D341Med (cell line): Measurements from ENCODE around the gene TENM3.

Experiments used
- DNase-seq: peaks from one replicate; pipeline ENCODE4 v3.0.0; 2012; ENCODE audit warnings: low spot score

The TENM3 gene

DNA sequence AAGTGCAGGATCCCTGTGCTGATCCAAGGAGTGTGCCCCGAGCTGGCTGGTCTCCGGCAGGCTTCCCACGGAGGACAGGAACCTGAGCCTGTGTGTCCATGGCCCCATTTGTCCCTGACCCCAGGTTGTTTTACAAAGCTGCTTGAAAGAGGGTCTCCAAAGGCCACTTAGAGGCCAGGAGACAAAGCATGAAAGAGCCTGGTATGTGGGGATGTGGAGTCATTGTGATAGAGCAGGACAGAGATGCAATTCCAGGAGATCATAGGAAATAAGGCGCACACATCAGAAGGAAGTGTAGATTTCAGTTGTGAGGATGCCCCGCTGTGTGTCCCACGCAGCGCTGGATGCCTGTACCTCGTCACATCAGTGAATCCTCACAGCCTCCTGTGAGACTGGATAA, 48.0 kb downstream of the TENM3 start:
- DNase-seq: no peak

DNA sequence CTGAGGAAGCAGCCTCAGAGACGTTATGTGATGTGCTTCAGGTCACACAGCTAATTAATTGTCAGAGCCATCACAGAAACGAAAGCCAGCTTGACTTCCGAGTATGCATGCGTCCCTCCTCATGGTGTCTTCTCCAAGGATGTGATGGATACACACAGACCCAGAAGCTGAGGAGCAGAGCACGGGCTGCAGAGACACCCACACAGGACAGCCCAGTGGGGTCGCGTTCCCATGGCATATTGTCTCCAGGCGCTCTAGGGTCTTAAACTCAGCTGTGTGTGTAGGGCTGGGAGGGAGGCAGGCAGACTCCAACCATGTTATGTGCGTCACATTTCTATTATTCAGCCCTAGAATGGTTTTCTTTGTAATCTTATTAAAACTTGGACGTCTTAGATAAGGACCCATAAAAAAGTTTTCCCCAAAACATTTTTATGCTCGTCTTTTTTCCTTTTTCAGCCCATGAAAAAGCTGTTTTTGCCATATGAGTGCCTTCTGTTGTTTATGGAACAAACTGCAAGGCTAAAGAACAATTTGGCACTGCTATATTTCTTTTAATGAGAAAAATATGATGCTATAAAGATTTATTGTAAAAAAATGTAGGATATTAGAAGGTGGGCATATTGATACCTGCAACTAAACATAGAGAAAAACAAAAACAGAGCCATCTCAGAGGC, 48.5 kb downstream of the TENM3 start:
- no peak for DNase-seq

DNA sequence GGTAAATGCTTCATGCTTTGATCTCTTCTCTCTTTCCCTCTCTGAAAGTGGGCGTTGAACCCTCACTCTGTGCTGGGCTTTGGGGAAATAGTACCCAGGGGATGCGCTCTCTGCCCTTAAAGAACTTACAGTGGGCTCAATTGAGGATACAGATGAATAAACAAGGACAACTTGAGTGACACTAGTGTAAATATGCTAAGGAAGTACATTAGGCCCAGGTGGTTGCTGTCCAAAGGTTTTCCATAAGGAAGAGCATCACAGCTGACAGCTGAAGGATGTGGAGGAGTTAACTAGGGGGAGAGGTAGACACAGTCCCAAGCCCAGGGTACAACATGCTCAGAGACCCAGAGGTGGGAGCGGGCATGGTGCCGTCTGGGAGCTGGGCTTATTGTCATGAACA, 49.4 kb downstream of the TENM3 start:
- DNase-seq: no peak

DNA sequence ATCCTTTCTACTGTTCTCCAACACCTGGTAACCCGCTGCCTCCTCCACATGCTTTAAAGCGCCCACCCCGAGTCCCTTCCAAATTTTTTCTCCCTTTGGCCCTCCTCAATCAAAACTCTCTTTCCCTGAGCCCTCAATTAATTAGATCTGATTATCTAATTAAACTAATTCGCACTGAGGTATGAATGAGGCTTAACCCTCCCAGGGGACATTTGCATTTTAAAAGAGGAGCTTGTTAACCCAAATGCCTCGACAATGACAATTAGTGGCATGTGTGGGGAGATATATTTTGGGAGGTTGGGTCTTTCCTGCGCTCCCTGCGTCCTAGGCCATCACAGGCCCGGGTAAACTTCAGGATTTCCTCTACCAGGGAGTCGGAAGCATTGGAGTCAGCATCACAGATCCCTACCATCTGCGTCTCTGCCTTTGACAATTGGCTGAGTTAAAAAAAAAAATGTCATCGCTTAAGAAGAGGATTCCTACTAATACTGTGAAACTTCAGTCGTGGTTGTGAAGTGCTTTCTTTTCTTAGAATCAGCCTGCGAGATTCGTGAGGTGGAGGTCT, 50.6 kb downstream of the TENM3 start:
- peak; percentile 42 for DNase-seq

DNA sequence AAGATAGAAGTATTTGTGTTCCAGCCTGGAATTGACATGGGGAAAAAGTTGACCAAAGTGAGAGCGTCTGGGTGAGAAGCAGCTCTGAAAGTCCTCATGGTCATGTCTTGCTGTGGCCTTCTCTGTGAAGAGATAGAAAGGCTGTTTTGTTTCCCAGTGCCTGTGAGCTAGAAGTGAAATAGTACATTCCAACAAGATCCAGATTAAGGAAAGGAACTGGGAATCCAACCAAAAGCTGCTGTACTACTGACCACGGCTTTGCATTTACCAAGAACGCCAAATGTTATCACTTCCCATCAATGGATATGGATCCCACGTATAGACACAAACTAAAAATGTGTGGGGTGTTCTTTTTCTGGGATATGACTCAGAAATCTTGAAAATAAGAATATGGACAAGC, 51.2 kb downstream of the TENM3 start:
- no peak for DNase-seq

DNA sequence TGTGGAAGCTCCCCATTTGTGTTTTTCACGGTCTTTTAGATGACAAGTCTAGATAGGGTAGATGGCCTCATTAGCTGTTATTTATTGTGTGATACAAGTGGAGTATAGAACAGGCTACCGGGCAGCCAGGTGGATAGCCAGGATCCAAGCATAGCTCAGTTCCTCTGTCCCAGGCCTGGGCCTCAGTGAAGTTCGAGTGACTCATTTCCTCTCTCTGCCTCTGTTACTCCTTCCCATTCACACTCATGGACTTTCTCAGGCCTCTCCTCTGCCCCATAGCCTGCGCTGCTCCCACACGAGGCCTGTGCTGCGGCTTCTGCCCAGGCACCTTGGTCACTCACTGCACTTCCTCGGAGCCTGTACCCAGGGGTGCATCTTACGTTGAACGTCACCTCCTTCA, 54.5 kb downstream of the TENM3 start:
- DNase-seq: no peak

DNA sequence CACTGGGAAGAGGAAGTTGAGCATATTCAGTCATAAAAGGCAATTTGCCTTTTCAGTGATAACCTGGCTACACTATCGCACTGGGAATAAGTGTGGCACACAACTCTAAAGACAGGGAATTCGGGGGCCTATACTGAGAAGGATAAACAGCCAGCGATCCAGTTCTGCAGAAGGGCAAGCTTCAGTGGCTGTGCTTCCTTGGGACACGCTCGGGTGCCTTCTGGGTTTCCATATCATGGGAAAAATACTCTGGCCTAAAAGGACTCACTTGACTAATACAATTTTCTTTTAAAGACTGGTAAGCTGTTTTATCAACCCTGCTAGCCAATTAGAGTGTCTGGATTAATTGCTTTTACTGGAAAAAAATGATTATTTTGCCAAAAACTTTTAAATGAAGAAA, 58.5 kb downstream of the TENM3 start:
- no peak for DNase-seq

DNA sequence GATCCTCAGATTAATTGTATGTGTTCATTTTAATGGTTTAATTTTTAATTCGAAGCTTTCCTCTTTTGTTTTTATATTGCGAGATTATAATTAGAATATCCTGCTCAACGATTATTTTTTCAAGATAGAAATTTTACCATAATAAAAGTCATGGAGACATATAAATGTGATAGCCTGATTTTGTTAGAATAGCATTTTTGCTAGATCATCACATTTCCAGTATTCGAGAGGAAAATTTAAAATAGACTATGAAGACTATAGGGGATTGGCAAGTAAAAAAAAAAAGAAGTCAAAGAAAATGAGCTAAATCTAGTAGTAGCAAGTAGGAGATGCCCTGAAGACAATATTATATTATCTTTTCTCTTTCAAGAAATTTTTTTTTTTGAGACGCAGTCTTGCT, 60.6 kb downstream of the TENM3 start:
- no peak for DNase-seq

DNA sequence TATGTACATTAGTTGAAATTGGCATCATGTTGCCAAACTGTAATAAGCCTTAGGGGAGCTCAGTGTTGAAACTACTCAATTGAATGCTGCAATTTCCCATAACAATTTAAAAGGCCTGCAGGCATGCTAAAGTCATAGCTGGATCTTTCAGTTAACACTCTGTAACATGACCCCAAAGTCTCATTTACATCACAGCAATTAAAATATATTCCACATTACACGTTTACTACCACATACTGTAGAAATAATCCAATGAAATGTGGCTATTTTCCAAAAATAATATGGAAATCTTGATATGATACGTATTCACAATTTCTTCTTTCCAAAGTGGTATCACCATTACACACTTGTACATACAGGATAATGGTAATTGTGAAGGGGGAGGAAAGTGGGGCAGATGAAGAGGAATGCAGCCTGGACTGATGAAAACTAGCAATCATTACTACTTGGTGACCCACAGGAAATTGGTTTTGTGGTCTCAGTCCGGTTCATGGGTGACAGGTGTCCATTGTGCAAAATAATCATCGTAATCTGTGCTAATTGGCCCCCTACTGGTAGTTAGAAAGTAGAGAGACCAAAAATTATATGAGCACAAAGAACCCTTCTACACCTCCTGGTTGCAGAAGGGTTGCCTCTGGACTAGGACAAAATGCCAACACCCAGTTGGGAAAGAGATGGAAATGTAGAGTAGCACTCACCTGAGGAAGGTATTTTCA, 63.7 kb downstream of the TENM3 start:
- no peak for DNase-seq

DNA sequence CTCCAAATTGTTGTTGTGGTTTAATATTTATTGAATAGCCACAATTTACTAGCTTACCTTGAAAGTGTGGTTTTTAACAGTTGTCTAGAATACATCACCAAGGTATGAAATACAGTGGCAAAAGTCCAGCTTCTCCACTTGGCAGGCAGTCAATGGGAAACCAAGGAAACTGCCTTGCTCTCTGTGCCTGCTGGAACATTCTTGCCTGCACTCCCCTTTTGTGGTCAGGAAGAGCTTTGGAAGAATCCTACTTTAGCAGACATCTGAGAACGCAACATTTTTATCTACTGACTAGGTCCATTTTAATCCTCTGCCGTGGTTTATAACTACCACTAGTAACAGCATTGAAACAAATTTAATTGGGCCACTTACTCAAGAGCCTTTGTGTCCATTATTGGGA, 64.5 kb downstream of the TENM3 start:
- DNase-seq: no peak

DNA sequence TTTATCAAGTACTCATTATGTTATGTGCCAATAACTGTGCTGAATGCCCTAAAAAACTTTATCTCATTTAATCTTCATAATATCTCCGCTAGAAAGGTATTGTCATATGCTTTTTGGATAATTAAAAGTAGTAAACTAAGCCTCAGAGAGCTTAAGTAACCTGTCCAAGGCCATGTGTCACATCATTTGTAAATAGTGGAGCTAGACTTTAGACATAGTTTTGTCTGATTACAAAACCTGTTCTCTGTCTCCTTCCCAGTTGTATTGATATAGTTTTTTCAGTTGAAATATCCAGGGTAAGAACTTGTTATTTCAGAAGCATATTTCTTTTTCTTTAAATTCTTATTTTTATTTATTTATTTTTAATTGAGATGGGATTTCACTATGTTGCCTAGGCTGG, 66.7 kb downstream of the TENM3 start:
- no peak for DNase-seq

DNA sequence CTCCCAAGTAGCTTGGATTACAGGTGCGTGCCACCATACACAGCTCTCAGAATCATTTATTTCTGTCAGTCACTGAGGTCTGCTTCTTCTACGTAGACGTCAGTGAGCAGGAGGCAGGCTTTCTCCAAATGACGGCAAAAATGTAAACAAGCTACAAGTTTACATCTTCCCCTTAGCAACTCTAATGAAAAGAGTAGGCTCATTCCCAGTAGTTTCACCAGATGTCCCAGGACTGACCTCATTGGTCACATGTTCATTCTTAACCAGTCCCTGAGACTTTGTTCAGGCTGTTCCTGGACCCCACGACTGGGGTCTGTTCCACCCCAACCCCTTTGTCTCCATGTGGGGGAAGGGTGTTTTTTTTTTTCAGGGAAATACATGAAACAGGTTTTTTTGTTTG, 67.1 kb downstream of the TENM3 start:
- DNase-seq: no peak

DNA sequence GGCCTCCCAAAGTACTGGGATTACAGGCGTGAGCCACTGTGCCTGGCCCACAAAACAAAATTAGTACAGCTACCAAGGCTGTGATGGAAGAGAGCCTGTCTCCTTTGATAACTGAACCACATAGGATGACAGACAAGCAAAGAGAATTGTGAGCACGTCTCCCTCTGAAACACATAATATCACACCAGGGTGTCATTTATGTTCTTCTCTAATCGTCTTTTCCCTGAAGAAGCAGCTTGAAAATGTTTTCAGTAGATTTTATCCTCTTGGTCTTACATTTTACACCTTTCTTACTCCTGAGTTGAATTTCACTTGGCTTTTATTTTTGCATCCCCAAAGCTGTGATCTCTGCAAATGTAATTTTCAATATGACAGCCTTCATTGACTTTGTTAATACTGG, 67.8 kb downstream of the TENM3 start:
- no peak for DNase-seq

DNA sequence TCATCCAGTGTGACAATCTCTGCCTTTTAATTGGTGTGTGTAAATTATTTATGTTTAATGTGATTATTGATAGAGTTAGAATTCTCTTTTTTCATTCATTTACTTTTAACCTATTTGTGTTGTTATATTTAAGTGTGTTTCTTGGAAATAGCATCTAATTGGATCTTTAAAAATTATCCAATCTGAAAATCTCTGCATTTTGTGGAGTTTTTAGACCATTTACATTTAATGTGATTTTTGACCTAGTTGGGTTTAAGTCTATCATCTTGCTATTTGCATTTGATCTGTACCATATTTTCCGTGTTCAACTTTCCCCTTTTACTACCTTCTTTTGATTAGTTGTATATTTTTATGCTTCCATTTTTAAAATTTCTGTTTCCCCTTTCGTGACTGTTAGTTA, 71.3 kb downstream of the TENM3 start:
- DNase-seq: no peak

DNA sequence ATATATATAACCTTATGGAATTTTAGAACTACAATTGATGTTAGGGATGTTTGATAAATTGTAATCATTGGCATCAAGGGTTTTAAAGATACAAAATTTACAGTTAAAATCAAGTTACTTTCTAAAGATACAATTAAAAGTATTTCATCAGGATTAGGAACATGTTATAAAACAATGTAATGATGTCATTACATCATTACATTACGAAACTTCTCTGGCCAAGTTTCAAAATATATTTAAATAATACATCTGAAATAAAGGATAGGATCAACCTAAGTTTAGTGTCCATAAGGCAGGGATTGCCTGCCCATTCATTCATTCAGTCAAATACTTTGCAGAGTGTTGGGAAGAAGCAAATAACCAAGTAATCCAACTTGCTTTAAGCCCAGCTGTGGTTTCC, 75.1 kb downstream of the TENM3 start:
- DNase-seq: no peak

DNA sequence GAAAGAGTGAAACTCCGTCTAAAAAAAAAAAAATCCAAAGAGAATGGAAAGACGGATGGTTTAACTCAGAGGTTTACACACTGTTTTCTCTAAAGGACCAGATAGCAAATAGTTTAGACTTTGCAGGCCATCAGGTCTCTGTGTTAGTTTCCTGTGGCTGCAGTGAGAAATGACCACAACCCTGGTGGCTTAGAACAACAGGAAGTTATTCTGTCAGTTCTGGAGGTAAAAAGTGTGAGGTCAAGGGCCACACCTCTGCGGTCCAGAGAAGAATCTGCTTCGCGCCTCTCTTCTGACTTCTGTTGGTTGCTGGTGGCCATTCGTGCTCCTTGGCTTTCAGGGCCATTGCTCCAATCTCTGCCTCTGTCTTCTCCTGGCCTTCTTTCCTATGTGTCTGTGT, 76.9 kb downstream of the TENM3 start:
- no peak for DNase-seq

DNA sequence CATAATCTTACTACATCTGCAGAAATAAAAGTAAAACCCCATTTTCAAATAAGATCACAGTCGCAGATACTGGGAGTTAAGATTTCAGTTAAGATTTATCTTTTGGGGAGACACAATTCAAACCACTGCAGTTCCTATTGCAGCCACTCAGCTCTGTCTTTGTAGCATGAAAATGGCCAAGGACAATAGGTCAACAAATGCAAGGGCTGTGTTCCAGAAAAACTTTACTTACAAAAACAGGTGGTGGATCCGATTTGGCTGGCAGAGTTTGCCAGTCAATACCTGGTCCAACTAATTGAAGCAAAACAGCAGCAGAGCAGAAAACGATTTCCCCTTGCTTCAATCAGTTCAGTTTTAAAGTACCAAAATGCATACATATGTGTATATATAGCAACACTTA, 77.4 kb downstream of the TENM3 start:
- no peak for DNase-seq

DNA sequence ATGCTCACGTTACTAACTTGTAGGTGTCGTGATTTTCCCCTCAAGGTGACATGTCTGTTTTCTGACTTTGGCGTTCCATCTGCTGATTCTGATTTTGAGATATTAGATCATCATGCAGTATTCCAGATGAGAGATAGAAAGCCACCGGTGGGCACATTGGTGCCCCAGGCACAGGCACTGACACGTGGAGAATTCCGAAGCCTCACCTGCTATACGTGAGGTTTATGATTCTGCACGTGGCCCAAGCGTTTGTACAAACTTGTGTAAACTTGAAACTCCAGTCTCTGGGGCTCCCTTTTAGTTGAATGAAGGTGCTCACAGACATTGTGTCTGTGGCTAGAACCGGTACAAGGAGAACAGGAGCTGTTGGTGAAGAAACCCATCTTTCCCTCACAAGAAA, 81.1 kb downstream of the TENM3 start:
- no peak for DNase-seq

DNA sequence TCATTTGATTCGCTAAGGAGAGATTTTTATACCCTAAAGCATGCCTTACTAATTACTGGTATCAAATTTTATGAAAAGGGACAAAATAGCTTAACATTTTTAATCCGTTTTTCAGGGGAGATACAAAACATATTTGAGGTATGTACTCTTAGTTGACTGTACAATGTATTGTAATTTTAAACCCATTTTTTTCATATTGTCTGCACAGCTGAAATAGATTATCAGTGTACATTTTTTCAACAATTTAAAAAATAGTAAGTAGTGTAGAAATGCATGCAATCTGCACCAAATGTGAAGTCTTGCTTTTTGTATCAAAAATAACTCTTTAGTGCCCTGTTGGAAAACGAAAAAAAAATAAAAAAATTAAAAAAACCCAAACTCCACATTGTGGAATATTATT, 82.2 kb downstream of the TENM3 start:
- DNase-seq: no peak

DNA sequence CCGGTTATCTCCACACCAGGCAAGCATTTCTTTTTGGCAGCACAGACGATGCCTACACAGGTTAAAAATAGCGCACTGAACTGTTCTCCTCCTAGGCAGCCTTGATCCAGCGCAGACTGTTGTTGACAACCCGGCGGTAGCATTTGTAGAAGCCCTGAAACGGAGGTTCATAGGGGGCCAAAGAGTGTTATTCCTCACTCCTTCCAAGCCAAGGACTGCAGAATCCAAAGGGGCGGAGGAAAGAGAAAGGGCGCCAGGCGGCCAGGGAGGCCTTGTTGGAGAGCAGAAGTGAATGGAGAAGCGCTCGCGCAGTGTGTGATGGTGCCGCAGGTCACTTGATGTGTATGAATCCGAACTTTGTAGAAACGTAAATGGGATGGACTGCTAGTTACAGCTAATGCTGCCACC, 82.7 kb downstream of the TENM3 start:
- no peak for DNase-seq

DNA sequence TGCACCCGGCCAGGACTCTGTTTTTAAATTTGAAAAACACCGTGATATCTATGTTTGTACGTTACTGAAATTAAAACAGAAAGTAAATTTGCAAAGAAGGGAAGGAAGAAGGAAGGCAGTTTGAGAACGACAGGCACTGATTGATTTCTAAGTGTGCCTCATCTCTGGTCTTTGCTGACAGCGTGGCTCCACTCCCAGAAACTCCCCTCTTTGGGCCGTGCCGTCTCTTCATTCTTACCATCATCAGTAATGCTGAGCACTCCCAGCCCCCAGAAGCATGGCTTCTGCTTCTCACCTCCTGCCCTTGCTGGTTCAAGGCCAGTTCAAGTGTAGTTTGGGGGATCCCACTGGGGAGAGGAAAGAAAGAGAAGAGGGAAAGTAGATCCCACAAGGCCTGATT, 85.3 kb downstream of the TENM3 start:
- no peak for DNase-seq

DNA sequence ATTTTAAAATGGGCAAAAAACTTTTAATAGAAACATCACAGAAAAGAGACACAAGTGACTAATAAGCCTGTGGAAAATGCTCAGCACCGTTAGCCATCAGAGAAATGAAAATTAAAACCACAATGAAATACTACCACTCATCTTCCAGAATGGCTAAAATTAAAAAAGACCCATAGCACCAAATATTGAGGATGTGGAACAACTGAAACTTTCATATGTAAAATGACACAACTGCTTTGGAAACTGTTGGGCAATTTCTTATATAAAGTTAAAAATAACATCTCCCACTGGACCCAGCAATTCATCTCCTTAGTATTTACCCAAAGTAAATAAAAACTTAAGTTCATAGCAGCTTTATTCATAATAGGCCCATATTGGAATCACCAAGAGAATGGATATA, 94.2 kb downstream of the TENM3 start:
- DNase-seq: no peak

DNA sequence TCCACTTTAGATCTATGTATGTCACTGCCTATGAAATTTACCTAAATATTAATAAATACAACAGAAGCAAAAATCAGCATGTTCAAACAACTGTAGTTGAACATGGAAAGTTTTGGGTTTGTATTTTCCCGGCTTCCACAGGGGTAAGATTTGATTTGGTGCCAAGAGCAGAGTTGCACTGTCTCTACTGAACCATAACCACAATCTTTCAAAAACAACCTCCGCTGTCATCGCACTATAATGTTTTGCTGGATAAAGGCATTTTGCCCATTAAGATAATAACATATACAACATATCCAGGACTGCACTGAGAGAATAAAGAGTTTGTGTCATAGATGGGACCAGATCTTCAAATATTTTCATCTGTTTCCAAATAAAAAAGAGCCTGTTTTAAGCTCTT, 94.9 kb downstream of the TENM3 start:
- no peak for DNase-seq

DNA sequence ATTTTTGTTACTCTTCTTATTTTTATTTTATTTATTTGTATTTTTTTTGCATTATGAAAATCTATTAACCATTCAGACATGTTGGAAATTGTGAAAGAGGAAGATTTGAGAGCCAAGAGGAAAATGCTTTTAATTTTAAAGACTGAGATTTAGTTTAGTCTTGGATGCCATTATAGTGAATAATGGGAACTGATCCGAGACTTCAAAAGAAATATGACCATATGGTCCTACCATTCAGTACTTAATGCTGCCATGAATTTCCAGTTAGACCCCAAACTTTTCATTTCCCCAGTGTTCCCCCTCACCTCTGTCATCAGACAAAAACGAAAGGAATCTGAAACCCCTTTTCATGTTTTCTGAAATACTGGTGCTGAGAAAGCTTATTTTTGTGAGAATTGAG, 95.5 kb downstream of the TENM3 start:
- no peak for DNase-seq
